GM21360 (cell line): ENCODE results near the gene DAND5.
"Not testable (repeated sequence)": the region's sequence is repeated elsewhere in the genome, so short reads cannot be mapped to it uniquely, and the experiment has no call there.

Experiments
- ATAC-seq: cut with Tn5 transposase; IDR thresholded peaks from one replicate; pipeline ENCODE4 v1.9.1; 2021; ENCODE audit warnings: mild to moderate bottlenecking, moderate library complexity; ENCODE audit not compliant: unreplicated experiment

Gene DAND5

GRCh38 chr19:12945479-12946091 is 23.8 kb upstream of the DAND5 start, which contains the start of gene RAD23A:
Gene RAD23A, plus strand, starts transcription at chr19:12945862. Its CDS starts 87 bp downstream, at chr19:12945949.
- peak; percentile 58 for ATAC-seq

GRCh38 chr19:12946092-12946721 is 23.2 kb upstream of the DAND5 start:
- ATAC-seq, result peak; percentile 36

GRCh38 chr19:12946731-12947496 is 22.5 kb upstream of the DAND5 start:
- ATAC-seq, result no peak

- ATAC-seq, result no peak
These were observed 21.4 kb upstream of the DAND5 start for GRCh38 chr19:12947702-12948611.

- ATAC-seq, result no peak
These were observed 20.6 kb upstream of the DAND5 start for GRCh38 chr19:12948612-12949362.

- ATAC-seq, result no peak
These were observed 19.8 kb upstream of the DAND5 start for GRCh38 chr19:12949363-12950283.

GRCh38 chr19:12952050-12952449 is 17.3 kb upstream of the DAND5 start:
- not testable (repeated sequence) for ATAC-seq

GRCh38 chr19:12952488-12953137 is 16.8 kb upstream of the DAND5 start:
- ATAC-seq, result no peak

GRCh38 chr19:12953138-12953798 is 16.1 kb upstream of the DAND5 start:
- ATAC-seq, result no peak

GRCh38 chr19:12953799-12954611 is 15.4 kb upstream of the DAND5 start:
- no peak for ATAC-seq

DNA sequence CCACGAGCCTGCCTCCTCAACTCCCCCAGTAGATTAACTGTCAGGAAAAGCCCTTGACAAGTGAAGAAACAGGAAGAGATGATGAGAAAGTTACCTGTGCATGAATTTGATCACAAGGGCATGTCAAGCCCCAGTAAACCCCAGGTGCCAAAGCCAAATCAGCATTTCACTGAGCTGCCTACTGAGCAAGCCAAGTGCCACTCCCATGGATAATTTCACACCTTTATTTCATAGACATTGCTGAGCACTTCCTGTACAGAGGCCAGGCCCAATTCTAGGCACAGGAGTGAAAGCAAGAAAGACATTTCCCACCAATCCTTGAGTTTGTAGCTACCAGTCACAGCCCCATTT is 14.8 kb upstream of the DAND5 start:
- no peak for ATAC-seq

DNA sequence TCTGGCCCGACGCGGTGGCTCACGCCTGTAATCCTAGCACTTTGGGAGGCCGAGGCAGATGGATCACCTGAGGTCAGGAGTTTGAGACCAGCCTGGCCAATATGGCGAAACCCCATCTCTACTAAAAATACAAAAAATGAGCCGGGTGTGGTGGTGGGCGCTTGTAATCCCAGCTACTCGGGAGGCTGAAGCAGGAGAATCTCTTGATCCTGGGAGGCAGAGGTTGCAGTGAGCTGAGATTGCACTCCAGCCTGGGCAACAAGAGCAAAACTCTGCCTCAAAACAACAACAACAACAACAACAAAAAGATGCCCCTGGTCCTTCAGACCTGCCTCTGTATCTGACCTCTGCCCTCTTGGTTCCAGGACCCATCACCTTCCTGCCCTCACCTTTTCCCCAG is 13.8 kb upstream of the DAND5 start:
- ATAC-seq, result not testable (repeated sequence)

DNA sequence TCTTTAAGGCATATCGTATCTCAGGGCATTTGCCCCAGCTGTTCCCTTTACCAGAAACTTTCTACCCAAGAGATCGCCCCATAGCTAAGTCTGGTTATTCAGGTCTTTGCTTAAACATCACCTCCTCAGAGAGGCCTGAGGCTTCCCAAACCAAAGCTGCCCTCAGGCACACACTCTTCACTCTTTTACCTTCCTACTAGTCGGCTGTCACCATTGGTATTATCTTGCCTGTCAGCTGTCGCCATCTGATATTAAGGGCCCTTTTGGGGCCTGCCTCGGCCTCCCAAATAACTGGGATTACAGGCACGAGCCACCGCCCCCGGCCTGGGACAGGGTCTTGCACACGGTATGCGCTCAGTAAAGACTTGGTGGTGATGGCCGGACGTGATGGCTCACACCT is 13.4 kb upstream of the DAND5 start:
- no peak for ATAC-seq

DNA sequence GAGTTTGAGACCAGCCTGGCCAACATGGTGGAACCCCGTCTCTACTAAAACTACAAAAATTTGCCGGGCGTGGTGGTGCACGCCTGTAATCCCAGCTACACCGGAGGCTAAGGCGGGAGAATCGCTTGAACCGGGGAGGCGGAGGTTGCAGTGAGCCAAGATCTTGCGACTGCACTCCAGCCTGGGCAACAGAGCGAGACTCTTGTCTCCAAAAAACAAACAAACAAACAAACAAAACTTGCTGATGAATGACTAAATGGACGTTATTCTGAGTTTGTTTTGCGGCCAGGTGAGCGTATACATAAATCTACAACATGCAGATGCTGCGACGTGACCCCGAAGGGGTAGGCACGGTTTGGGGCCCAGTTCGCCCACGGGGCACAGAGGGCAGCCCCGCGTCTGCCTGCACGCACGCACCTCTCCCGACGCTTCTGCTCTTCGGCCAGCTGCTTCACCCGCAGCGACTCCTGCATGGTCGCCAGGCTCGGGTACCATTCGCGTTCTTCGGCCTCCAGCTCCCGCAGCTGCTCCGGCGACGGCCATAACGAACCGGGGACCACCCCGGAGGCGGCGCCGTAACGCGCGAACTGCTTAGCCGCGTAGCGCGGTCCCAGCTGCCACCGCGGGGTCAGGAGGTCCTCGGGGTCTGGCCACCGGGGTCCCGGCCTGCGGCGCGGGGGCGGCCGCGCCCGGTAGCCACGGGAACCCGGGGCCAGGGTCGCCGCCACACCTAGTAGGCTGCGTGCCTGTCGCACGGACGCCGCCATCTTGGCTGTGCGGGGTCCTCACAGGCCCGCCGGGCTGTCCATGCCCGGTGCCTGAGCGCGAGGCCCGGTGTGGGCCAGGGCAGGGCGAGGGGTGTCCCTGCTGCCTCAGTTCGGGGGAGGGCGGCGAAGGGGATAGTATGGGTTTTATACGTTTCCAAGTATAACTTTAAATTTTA is 12.7 kb upstream of the DAND5 start, which contains the start of gene GADD45GIP1:
Gene GADD45GIP1 (minus strand): TSS at position 778 of the 943 bp plus-strand sequence. CDS start 11 bp downstream, at position 767.
- ATAC-seq, result peak; percentile 50

- ATAC-seq, result not testable (repeated sequence)
These were observed 11.9 kb upstream of the DAND5 start for GRCh38 chr19:12957389-12957952.

- no peak for ATAC-seq
These were observed 9.9 kb upstream of the DAND5 start for GRCh38 chr19:12959481-12959880.
